ENCODE results near the gene FN1.

The FN1 gene

GRCh38 chr2:215365184-215365658 lies 70.6 kb downstream of the FN1 start:
- Histone ChIP-seq H3K79me2 (ENCODE audit: insufficient read depth, low read length) (no peaks in the 10 kb centered on the region), H3K4me3 (ENCODE audit: low read depth in 1 of 2, low read length in 2 of 2) (no peak overlapping the region), H3K27me3 (ENCODE audit: insufficient read depth, low read length, poor library complexity) (no peaks in the 10 kb centered on the region), H3K36me3 (ENCODE audit: insufficient read depth, low read length) (peaks cover 7% of the 10 kb centered on the region; the same call in 1 of the 2 replicates), H2AFZ (ENCODE audit: low read depth, low read length) (no peak overlapping the region), H3K4me2 (ENCODE audit: insufficient read depth, low read length) (no peak overlapping the region), H4K20me1 (ENCODE audit: insufficient read depth, low read length) (no peaks in the 10 kb centered on the region), H3K9me3 (ENCODE audit: insufficient read depth, low read length, severe bottlenecking) (no peaks in the 10 kb centered on the region), H3K4me1 (ENCODE audit: insufficient read depth, low read length) (no peaks in the 10 kb centered on the region), H3K27ac (ENCODE audit: low read length) (no peak overlapping the region), H3K9ac (ENCODE audit: low read depth, low read length) (no peak overlapping the region)
- DNase-seq (no peak), ATAC-seq (ENCODE audit: insufficient read depth, low read depth) (no peak)
- TF ChIP-seq EZH2 (IDR thresholded peaks at IDR 0.05; ENCODE audit: borderline replicate concordance, low read depth, low read length, severe bottlenecking) = no peak
- TF ChIP-seq, protein P1, sequence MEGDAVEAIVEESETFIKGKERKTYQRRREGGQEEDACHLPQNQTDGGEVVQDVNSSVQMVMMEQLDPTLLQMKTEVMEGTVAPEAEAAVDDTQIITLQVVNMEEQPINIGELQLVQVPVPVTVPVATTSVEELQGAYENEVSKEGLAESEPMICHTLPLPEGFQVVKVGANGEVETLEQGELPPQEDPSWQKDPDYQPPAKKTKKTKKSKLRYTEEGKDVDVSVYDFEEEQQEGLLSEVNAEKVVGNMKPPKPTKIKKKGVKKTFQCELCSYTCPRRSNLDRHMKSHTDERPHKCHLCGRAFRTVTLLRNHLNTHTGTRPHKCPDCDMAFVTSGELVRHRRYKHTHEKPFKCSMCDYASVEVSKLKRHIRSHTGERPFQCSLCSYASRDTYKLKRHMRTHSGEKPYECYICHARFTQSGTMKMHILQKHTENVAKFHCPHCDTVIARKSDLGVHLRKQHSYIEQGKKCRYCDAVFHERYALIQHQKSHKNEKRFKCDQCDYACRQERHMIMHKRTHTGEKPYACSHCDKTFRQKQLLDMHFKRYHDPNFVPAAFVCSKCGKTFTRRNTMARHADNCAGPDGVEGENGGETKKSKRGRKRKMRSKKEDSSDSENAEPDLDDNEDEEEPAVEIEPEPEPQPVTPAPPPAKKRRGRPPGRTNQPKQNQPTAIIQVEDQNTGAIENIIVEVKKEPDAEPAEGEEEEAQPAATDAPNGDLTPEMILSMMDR (IDR thresholded peaks at IDR 0.05; ENCODE audit: borderline replicate concordance, extremely low read depth, low read length, poor library complexity, severe bottlenecking) = no peak

- TF ChIP-seq EZH2 (IDR thresholded peaks at IDR 0.05; ENCODE audit: borderline replicate concordance, low read depth, low read length, severe bottlenecking) = no peak
- TF ChIP-seq, protein P1 (IDR thresholded peaks at IDR 0.05; ENCODE audit: borderline replicate concordance, extremely low read depth, low read length, poor library complexity, severe bottlenecking) = no peak
- no peaks in the 10 kb centered on the region for H3K4me1 ChIP-seq (ENCODE audit: insufficient read depth, low read length)
- ATAC-seq (ENCODE audit: insufficient read depth, low read depth) (no peak), DNase-seq (no peak)
- no peaks in the 10 kb centered on the region for H4K20me1 ChIP-seq (ENCODE audit: insufficient read depth, low read length)
- H3K79me2 ChIP-seq (ENCODE audit: insufficient read depth, low read length) = no peaks in the 10 kb centered on the region
- no peak overlapping the region for H3K27ac ChIP-seq (ENCODE audit: low read length)
- no peaks in the 10 kb centered on the region for H3K9me3 ChIP-seq (ENCODE audit: insufficient read depth, low read length, severe bottlenecking)
- H3K4me3 ChIP-seq (ENCODE audit: low read depth in 1 of 2, low read length in 2 of 2) = no peak overlapping the region
- no peak overlapping the region for H2AFZ ChIP-seq (ENCODE audit: low read depth, low read length)
- H3K4me2 ChIP-seq (ENCODE audit: insufficient read depth, low read length) = no peak overlapping the region
- peaks cover 7% of the 10 kb centered on the region; the same call in 1 of the 2 replicates for H3K36me3 ChIP-seq (ENCODE audit: insufficient read depth, low read length)
- no peak overlapping the region for H3K9ac ChIP-seq (ENCODE audit: low read depth, low read length)
- H3K27me3 ChIP-seq (ENCODE audit: insufficient read depth, low read length, poor library complexity) = no peaks in the 10 kb centered on the region
These were observed 71.4 kb downstream of the FN1 start for GRCh38 chr2:215364157-215365155.

DNA sequence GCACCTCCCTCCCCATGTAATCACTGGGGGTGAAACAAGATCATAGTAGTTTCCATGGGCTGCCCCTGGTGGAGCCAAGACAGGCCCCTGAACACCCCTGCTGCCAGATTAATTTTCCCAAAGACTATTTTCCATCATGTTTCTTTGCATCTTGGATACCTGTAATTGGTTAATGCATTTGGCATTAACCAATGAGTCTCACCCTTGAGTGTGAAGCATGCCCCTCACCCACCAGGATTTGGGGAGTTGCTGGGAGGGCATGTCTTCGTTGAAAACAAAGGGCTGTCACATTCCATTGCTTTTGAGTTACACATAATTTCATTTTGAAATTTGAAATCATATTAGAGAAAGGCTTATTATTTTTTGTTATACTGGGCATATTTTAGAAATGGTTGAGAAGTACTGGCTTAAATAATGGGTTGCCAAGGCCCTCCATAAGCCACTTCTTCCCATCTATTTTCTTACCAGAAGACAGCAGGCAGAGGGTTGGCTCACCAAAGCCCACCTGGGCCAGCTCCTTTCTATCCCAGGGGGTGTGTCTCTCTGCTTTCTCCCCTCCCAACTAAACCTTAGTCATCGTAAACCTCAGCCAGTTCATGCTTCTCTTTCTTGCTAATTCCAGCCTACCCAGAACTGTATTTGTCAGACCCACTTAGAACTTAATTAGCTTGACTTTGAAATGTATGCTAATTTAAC lies 72.3 kb downstream of the FN1 start:
- no peak for DNase-seq
- H3K4me3 ChIP-seq (ENCODE audit: low read depth in 1 of 2, low read length in 2 of 2) = no peak overlapping the region
- no peak overlapping the region for H3K27ac ChIP-seq (ENCODE audit: low read length)
- TF ChIP-seq EZH2 (IDR thresholded peaks at IDR 0.05; ENCODE audit: borderline replicate concordance, low read depth, low read length, severe bottlenecking) = no peak
- TF ChIP-seq, protein P1 (IDR thresholded peaks at IDR 0.05; ENCODE audit: borderline replicate concordance, extremely low read depth, low read length, poor library complexity, severe bottlenecking) = no peak
- H2AFZ ChIP-seq (ENCODE audit: low read depth, low read length) = no peak overlapping the region
- H3K79me2 ChIP-seq (ENCODE audit: insufficient read depth, low read length) = no peaks in the 10 kb centered on the region
- H3K36me3 ChIP-seq (ENCODE audit: insufficient read depth, low read length) = peaks cover 7% of the 10 kb centered on the region; the same call in 1 of the 2 replicates
- no peak overlapping the region for H3K4me2 ChIP-seq (ENCODE audit: insufficient read depth, low read length)
- no peaks in the 10 kb centered on the region for H3K27me3 ChIP-seq (ENCODE audit: insufficient read depth, low read length, poor library complexity)
- no peaks in the 10 kb centered on the region for H3K4me1 ChIP-seq (ENCODE audit: insufficient read depth, low read length)
- H4K20me1 ChIP-seq (ENCODE audit: insufficient read depth, low read length) = no peaks in the 10 kb centered on the region
- no peak overlapping the region for H3K9ac ChIP-seq (ENCODE audit: low read depth, low read length)
- no peak for ATAC-seq (ENCODE audit: insufficient read depth, low read depth)
- no peaks in the 10 kb centered on the region for H3K9me3 ChIP-seq (ENCODE audit: insufficient read depth, low read length, severe bottlenecking)
